Sigmoid colon (tissue), 7 donors: Measurements from ENCODE around the gene FCHSD2. TPM values are rescaled to one million over a fixed set of nuclear protein-coding genes. Genes with fewer than 3 reads are reported as not detected.
A peak's percentile ranks its signal among the peaks of the same experiment; 100 is the strongest.

Experiments used
- DNase-seq: peaks from one replicate; pipeline ENCODE4 v3.0.0-alpha.2; 2019
- H3K27ac ChIP-seq, 4 donors: fragments of 200-600 bp; sonication (generic); one replicate each; pipeline ENCODE4 v1.5.1; 2016 to 2019; ENCODE audit warnings: mild to moderate bottlenecking in 1 of 4
- H3K27me3 ChIP-seq, 3 donors: fragments of 200-600 bp; sonication (generic); one replicate each; pipeline ENCODE4 v1.5.1; 2019; ENCODE audit warnings: mild to moderate bottlenecking in 1 of 3
- H3K36me3 ChIP-seq, 4 donors: fragments of 200-600 bp; sonication (generic); one replicate each; pipeline ENCODE4 v1.5.1; 2016 to 2019
- H3K4me1 ChIP-seq, 4 donors: fragments of 200-600 bp; sonication (generic); one replicate each; pipeline ENCODE4 v1.5.1; 2017 to 2019
- H3K4me3 ChIP-seq, 4 donors: fragments of 200-600 bp; sonication (generic); one replicate each; pipeline ENCODE4 v1.5.1; 2017 to 2019; ENCODE audit warnings: mild to moderate bottlenecking in 2 of 4, moderate library complexity in 1 of 4
- H3K9me3 ChIP-seq, 4 donors: fragments of 200-600 bp in 3 of 4; sonication (generic) in 3 of 4; one replicate each; pipeline versions ENCODE4 v1.5.1 to v1.6.1; 2013 to 2019
- EP300 ChIP-seq, 4 donors: sonication (generic); formaldehyde crosslinking; IDR thresholded peaks; one replicate each; pipeline ENCODE4 v1.6.1; 2017; ENCODE audit warnings: antibody characterized with exemption in 4 of 4
- POLR2A ChIP-seq, 2 donors: fragments of 450-650 bp; IDR thresholded peaks; one replicate each; pipeline ENCODE4 v1.6.1; 2016; ENCODE audit warnings: antibody characterized with exemption in 2 of 2, mild to moderate bottlenecking in 2 of 2, moderate library complexity in 2 of 2
- POLR2AphosphoS5 ChIP-seq, 4 donors: sonication (generic); formaldehyde crosslinking; IDR thresholded peaks; one replicate each; pipeline ENCODE4 v1.6.1; 2017; ENCODE audit warnings: antibody characterized with exemption in 4 of 4
- WGBS, 2 donors: extraction: QIAGEN DNeasy Blood & Tissue Kit; methylation state at CpG; one replicate each; pipeline ENCODE4 v1.1.7; 2013; 5-methylcytosine and 5-hydroxymethylcytosine counted together
- intact Hi-C: fragments of 100-400 bp; cut with DNase I; formaldehyde crosslinking; loops from one replicate; pipeline ENCODE4 v1.15.1; 2023
- polyA plus RNA-seq, 3 donors: library from polyadenylated mRNA; stranded (reverse); fragments of 200-250 nt; gene quantifications; one replicate each; pipeline ENCODE4 v1.2.3, GENCODE V29; 2013
- total RNA-seq, 4 donors: library from RNA; depleted of rRNA; stranded (reverse); fragments of >200 nt; gene quantifications; one replicate each; pipeline ENCODE4 v1.1.0, GENCODE V29; 2016
- TF ChIP-seq, protein P1 (sequence below), 4 experiments: fragments of 450-650 bp in 3 of 4; fragments of 200-600 bp in 1 of 4; IDR thresholded peaks; one replicate each; pipeline ENCODE4 v1.5.1; 2016 to 2019; ENCODE audit warnings: antibody characterized with exemption in 4 of 4, mild to moderate bottlenecking in 3 of 4, moderate library complexity in 2 of 4
- donor health status: healthy with polysubstance abuse.
- donor health status: Bipolar disorder and iron deficiency.
- donor health status: healthy.

The FCHSD2 gene
- total and polyA plus RNA-seq, 7 donors: 6.9 to 36.3 (median 18.6) TPM

- intact Hi-C loops: no loop called here
Observed at GRCh38 chr11:73164803-73165540, 22.9 kb upstream of the FCHSD2 start.

GRCh38 chr11:73163638-73164174 is 21.6 kb upstream of the FCHSD2 start:
- DNase-seq: no peak
- intact Hi-C loops: no loop called here

More at GRCh38 chr11:73164803-73165540, 22.9 kb upstream of the FCHSD2 start:
- Histone ChIP-seq H3K9me3 (no peaks in the 10 kb centered on the region), H3K4me1 (peaks cover 0 to under 1% (median 0%) of the 10 kb centered on the region in 4 donors), H3K27me3 (no peaks in the 10 kb centered on the region), H3K27ac (no peak overlapping the region), H3K4me3 (no peak overlapping the region), H3K36me3 (no peaks in the 10 kb centered on the region)
- 87 to 96% methylated on average over 2 of the region's 2 CpGs for WGBS, 2 donors
- peak; percentile 9 for DNase-seq
- TF ChIP-seq POLR2AphosphoS5 (IDR thresholded peaks at IDR 0.05): no peak
- no peak for TF ChIP-seq POLR2A (IDR thresholded peaks at IDR 0.05)
- no peak for TF ChIP-seq EP300 (IDR thresholded peaks at IDR 0.05)
- TF ChIP-seq, protein P1, sequence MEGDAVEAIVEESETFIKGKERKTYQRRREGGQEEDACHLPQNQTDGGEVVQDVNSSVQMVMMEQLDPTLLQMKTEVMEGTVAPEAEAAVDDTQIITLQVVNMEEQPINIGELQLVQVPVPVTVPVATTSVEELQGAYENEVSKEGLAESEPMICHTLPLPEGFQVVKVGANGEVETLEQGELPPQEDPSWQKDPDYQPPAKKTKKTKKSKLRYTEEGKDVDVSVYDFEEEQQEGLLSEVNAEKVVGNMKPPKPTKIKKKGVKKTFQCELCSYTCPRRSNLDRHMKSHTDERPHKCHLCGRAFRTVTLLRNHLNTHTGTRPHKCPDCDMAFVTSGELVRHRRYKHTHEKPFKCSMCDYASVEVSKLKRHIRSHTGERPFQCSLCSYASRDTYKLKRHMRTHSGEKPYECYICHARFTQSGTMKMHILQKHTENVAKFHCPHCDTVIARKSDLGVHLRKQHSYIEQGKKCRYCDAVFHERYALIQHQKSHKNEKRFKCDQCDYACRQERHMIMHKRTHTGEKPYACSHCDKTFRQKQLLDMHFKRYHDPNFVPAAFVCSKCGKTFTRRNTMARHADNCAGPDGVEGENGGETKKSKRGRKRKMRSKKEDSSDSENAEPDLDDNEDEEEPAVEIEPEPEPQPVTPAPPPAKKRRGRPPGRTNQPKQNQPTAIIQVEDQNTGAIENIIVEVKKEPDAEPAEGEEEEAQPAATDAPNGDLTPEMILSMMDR (IDR thresholded peaks at IDR 0.05): no peak

DNA sequence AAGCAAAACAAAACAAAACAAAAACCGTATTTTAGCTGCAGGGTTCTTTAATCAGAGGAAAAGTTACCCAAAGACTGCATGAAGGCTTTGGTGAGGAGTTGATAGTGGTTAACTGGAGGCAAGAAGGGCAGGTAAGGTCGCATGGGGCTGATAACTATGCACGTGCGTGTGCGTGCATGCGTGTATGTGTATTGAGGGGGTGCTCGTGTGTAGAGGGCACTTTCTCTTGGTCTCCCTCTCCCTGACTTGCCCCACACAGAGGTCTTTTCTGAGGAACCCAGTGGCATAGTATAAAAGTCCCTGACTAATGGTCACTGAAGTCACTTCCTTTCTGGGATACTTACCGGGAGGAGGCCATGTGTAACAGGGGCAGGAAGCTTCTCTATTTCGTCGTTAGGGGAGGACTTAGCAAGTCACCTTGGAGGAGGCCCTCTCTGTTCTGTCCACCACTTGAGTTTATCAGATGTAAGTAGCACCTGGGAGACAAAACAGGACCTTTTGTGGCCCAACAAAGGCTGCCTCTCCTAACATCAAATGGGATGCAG is 20.1 kb upstream of the FCHSD2 start:
- intact Hi-C loops: no loop called here
- Histone ChIP-seq H3K4me3 (no peak overlapping the region), H3K27me3 (no peaks in the 10 kb centered on the region), H3K4me1 (peaks cover 0 to 28% (median 25%) of the 10 kb centered on the region in 4 donors), H3K27ac (no peak overlapping the region), H3K36me3 (no peaks in the 10 kb centered on the region), H3K9me3 (no peaks in the 10 kb centered on the region)
- 84 to 94% methylated on average over 10 of the region's 10 CpGs for WGBS, 2 donors
- TF ChIP-seq, protein P1 (IDR thresholded peaks at IDR 0.05): no peak
- no peak for TF ChIP-seq POLR2A (IDR thresholded peaks at IDR 0.05)
- no peak for TF ChIP-seq EP300 (IDR thresholded peaks at IDR 0.05)
- no peak for TF ChIP-seq POLR2AphosphoS5 (IDR thresholded peaks at IDR 0.05)
- peak; percentile 35 for DNase-seq

More at GRCh38 chr11:73163638-73164174, 21.6 kb upstream of the FCHSD2 start:
- no peaks in the 10 kb centered on the region for H3K9me3 ChIP-seq
- no peak overlapping the region for H3K4me3 ChIP-seq
- H3K27ac ChIP-seq: no peak overlapping the region
- peaks cover 0 to 13% (median 11%) of the 10 kb centered on the region in 4 donors for H3K4me1 ChIP-seq
- H3K27me3 ChIP-seq: no peaks in the 10 kb centered on the region
- H3K36me3 ChIP-seq: no peaks in the 10 kb centered on the region
- WGBS, 2 donors: 94 to 96% methylated on average over 2 of the region's 2 CpGs
- TF ChIP-seq, protein P1 (IDR thresholded peaks at IDR 0.05): no peak
- TF ChIP-seq POLR2AphosphoS5 (IDR thresholded peaks at IDR 0.05) (no peak), POLR2A (IDR thresholded peaks at IDR 0.05) (no peak), EP300 (IDR thresholded peaks at IDR 0.05) (no peak)

DNA sequence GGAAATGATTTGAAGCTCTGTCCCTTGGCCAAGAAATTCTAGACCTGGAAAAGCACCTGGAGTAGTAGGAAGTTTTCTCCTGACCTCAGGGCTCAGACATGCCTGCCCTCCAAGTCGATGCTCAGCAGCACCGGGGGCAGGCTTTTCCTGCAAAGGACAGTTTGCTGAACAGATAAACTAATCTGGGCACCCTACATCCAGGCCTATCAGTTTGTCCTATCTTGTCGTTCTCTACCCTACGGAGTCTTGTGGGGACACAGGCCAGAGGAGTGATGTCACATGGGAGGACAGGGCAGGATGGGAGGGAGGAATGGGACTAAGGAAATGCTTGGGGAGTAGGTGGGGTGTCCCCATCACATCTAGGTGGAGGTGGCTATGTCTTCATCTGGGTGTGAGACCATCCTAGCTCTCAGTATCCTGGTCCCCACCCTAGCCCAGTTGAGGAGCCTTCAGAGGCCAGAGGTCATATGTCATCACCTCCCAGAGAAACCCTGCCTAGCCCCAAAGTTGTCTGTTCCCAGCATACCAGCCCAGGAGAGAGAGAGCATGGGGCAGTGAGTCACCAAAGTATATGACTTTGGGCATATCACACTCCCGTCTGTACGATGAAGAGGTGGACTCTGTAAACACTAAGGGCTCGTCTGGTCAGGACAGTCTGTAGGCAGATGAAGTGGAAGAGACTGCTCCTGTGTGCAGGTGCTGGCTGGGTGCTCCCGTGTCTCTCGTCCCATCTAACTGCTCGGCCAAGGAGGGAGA is 18.1 kb upstream of the FCHSD2 start:
- peak overlapping the region in 3 of 4 donors; percentile 68 to 85 (median 74) for H3K27ac ChIP-seq
- peak; percentile 52 for DNase-seq
- 80 to 88% methylated on average over 10 of the region's 10 CpGs for WGBS, 2 donors
- H3K36me3 ChIP-seq: no peaks in the 10 kb centered on the region
- no peak for TF ChIP-seq EP300 (IDR thresholded peaks at IDR 0.05)
- TF ChIP-seq POLR2AphosphoS5 (IDR thresholded peaks at IDR 0.05): no peak
- TF ChIP-seq, protein P1 (IDR thresholded peaks at IDR 0.05): no peak
- H3K4me3 ChIP-seq: no peak overlapping the region
- H3K9me3 ChIP-seq: no peaks in the 10 kb centered on the region
- intact Hi-C loops: no loop called here
- no peaks in the 10 kb centered on the region for H3K27me3 ChIP-seq
- peaks cover 0 to 33% (median 31%) of the 10 kb centered on the region in 4 donors for H3K4me1 ChIP-seq
